Spinal cord (tissue), 10 donors: ENCODE results near the gene TAS1R1. TPM values are rescaled to one million over a fixed set of nuclear protein-coding genes. Genes with fewer than 3 reads are reported as not detected.
A peak's percentile ranks its signal among the peaks of the same experiment; 100 is the strongest.

Source experiments
- DNase-seq, 6 donors: peaks; one replicate each; pipeline versions ENCODE4 v3.0.0 to v3.0.0-alpha.2; 2013 to 2015; ENCODE audit warnings: low spot score in 6 of 6, low read depth in 4 of 6
- H3K27ac ChIP-seq: one replicate; pipeline ENCODE4 v1.5.1; 2013; ENCODE audit warnings: low read depth, low read length, control low read depth
- H3K27me3 ChIP-seq: one replicate; pipeline ENCODE4 v1.6.1; 2013; ENCODE audit warnings: low read length; ENCODE audit not compliant: control insufficient read depth, insufficient read depth
- H3K36me3 ChIP-seq: one replicate; pipeline ENCODE4 v1.6.1; 2013; ENCODE audit warnings: low read length; ENCODE audit not compliant: control insufficient read depth, insufficient read depth
- H3K4me1 ChIP-seq: one replicate; pipeline ENCODE4 v1.6.1; 2013; ENCODE audit warnings: low read length; ENCODE audit not compliant: control insufficient read depth, insufficient read depth
- H3K4me3 ChIP-seq: one replicate; pipeline ENCODE4 v1.5.1; 2013; ENCODE audit warnings: low read depth, low read length, control low read depth
- H3K9me3 ChIP-seq: one replicate; pipeline ENCODE4 v1.6.1; 2013; ENCODE audit warnings: low read length; ENCODE audit not compliant: control insufficient read depth, insufficient read depth
- WGBS: methylation state at CpG from one replicate; pipeline ENCODE4 v1.1.5; 2013; ENCODE audit warnings: missing lambda C conversion rate; ENCODE audit not compliant: insufficient coverage; 5-methylcytosine and 5-hydroxymethylcytosine counted together
- polyA plus RNA-seq, 2 donors: library from polyadenylated mRNA; unstranded; fragments of 120-200 nt; gene quantifications; one replicate each; pipeline ENCODE4 v1.2.1, GENCODE V29; 2013; ENCODE audit not compliant: insufficient read length in 2 of 2
- total RNA-seq, 2 donors: library from RNA; depleted of rRNA in 1 of 2; stranded (reverse); fragments of 120-200 nt in 1 of 2; fragments of >200 nt in 1 of 2; gene quantifications; one replicate each; pipeline versions ENCODE4 v1.2.3 to v1.2.4, GENCODE V29; 2013 to 2014
- donor health status: healthy.

The TAS1R1 gene
- total and polyA plus RNA-seq, 4 donors: 0.24 to 0.47 (median 0.40) TPM; not detected in 1

DNA sequence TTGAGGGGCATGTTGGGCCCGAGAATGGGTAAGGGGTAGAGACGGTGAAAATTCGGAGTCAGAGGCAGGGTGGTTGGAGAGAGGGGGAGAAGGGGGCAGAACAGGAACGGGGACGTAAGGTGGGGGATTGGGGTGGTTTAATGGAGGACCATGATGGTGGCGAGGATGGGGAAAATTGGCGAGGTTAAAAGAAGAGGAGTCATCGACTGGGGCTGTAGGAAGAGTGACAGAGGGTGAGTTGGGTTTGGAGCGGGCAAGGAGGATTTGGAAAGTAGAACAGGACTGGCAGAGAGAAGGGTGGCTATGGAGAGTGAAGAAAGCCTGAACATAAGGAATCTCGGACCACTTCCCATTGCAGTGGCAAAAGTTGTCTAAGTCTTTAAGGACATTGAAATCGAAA lies 13.9 kb downstream of the TAS1R1 start:
- H3K27me3 ChIP-seq: no peaks in the 10 kb centered on the region
- H3K4me3 ChIP-seq: no peak overlapping the region
- DNase-seq: no peak
- WGBS: 93% methylated on average over 11 of the region's 11 CpGs
- no peaks in the 10 kb centered on the region for H3K36me3 ChIP-seq
- no peak overlapping the region for H3K27ac ChIP-seq
- no peaks in the 10 kb centered on the region for H3K4me1 ChIP-seq
- H3K9me3 ChIP-seq: no peaks in the 10 kb centered on the region

DNA sequence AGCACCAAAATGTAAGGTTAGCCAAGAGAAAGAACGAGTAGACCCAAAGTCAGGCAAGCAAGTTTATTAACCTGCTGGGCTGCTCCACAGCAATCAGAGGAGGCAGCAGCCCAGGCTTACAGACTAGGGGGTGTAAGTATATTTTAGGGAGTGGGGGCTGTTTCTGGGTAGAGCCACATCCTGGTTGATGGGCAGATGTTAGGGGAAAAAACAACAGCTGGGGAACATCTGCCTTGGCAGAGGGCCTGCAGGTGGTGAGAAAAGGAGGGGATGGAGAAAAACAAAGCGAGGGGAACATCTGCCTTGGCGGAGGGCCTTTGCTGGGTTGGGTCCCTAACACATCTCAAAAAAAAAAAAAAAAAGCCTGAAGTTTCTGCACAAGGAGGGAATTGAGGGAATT lies 15.0 kb downstream of the TAS1R1 start:
- H3K27ac ChIP-seq: no peak overlapping the region
- H3K9me3 ChIP-seq: no peaks in the 10 kb centered on the region
- no peaks in the 10 kb centered on the region for H3K4me1 ChIP-seq
- 69% methylated on average over 1 of the region's 3 CpGs for WGBS
- no peaks in the 10 kb centered on the region for H3K36me3 ChIP-seq
- no peak overlapping the region for H3K4me3 ChIP-seq
- no peaks in the 10 kb centered on the region for H3K27me3 ChIP-seq
- no peak for DNase-seq

DNA sequence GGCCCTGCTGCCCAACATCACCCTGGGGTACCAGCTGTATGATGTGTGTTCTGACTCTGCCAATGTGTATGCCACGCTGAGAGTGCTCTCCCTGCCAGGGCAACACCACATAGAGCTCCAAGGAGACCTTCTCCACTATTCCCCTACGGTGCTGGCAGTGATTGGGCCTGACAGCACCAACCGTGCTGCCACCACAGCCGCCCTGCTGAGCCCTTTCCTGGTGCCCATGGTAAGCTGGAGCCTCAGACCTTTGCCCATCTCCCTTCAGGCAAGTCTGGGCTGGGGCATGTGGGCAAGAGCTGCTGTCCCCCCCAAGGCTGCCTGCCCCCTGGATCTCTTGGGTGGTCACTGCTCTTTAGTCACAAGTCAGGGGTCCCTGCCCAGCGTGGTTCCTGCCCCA lies 15.9 kb downstream of the TAS1R1 start:
- no peaks in the 10 kb centered on the region for H3K27me3 ChIP-seq
- DNase-seq: no peak
- 61% methylated on average over 4 of the region's 5 CpGs for WGBS

DNA sequence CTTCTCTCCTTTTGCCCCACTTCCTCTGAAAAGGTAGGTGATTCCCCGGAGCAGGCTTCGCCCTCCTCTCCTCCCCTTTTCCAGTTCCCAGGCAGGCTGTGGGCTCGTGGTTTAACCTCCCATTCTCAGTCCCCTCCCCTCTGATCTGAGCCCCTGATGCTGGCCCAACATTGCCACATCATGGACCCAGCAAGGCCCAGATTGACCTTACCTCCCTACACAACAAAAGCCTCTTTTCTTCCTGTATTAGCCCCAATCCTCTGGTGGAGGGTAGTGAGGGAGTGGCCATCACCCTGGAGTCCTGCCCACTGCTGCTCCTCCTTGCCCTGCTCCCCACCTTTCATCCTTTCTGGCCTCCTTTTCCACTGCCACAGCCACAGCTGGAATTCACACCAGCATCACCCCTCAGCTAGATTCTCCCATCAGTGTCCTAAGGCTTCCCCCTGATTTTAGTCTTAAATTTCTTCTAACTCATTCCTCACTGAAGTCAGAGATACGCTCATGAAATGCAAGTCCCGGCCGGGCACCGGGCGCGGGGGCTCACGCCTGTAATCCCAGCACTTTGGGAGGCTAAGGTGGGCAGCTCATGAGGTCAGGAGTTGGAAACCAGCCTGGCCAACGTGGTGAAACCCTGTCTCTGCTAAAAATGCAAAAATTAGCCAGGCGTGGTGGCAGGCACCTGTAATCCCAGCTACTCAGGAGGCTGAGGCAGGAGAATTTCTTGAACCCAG lies 17.7 kb downstream of the TAS1R1 start:
- WGBS: 67% methylated on average over 12 of the region's 12 CpGs
- H3K27ac ChIP-seq: no peak overlapping the region
- DNase-seq: no peak

More for the DNA sequence above, 15.9 kb downstream of the TAS1R1 start:
- no peaks in the 10 kb centered on the region for H3K36me3 ChIP-seq
- H3K9me3 ChIP-seq: no peaks in the 10 kb centered on the region
- H3K4me1 ChIP-seq: no peaks in the 10 kb centered on the region
- H3K4me3 ChIP-seq: no peak overlapping the region
- no peak overlapping the region for H3K27ac ChIP-seq

DNA sequence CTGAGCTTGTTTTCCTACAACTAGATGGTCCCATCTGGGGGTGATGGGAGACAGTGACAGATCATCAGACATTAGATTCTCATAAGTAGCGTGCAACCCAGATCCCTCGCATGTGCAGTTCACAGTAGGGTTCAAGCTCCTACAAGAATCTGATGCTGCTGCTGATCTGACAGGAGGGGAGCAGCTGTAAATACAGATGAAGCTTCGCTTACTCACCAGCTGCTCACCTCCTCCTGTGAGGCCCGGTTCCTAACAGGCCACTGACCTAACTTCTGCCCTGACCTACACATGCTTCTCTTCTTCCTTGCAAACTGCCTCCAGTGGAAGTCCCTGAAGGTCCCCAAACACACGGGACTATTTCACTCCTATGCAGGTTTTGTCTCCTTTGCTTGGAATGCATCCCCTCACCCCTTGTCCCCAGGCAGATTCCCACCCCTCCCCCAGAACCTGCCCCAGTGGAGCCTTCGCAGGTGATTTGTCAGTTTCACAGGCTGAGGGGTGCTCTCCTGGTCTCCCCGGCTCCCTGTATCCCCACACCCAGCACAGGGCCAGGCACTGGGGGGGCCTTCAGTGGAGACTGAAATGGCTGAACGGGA lies 19.0 kb downstream of the TAS1R1 start:
- Histone ChIP-seq H3K4me1 (peaks cover 15% of the 10 kb centered on the region), H3K36me3 (no peaks in the 10 kb centered on the region), H3K27me3 (no peaks in the 10 kb centered on the region), H3K27ac (no peak overlapping the region), H3K9me3 (no peaks in the 10 kb centered on the region), H3K4me3 (no peak overlapping the region)
- no peak for DNase-seq
- WGBS: 73% methylated on average over 8 of the region's 8 CpGs

More for the DNA sequence above, 17.7 kb downstream of the TAS1R1 start:
- no peaks in the 10 kb centered on the region for H3K36me3 ChIP-seq
- H3K4me3 ChIP-seq: no peak overlapping the region
- no peaks in the 10 kb centered on the region for H3K27me3 ChIP-seq
- H3K9me3 ChIP-seq: no peaks in the 10 kb centered on the region
- H3K4me1 ChIP-seq: peaks cover 4% of the 10 kb centered on the region

DNA sequence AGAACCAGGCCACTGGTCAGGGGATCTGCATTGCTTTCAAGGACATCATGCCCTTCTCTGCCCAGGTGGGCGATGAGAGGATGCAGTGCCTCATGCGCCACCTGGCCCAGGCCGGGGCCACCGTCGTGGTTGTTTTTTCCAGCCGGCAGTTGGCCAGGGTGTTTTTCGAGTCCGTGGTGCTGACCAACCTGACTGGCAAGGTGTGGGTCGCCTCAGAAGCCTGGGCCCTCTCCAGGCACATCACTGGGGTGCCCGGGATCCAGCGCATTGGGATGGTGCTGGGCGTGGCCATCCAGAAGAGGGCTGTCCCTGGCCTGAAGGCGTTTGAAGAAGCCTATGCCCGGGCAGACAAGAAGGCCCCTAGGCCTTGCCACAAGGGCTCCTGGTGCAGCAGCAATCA lies 19.7 kb downstream of the TAS1R1 start:
- H3K27me3 ChIP-seq: no peaks in the 10 kb centered on the region
- no peak overlapping the region for H3K27ac ChIP-seq
- H3K36me3 ChIP-seq: no peaks in the 10 kb centered on the region
- no peaks in the 10 kb centered on the region for H3K9me3 ChIP-seq
- no peak for DNase-seq
- H3K4me3 ChIP-seq: no peak overlapping the region
- H3K4me1 ChIP-seq: peaks cover 21% of the 10 kb centered on the region
- WGBS: 85% methylated on average over 14 of the region's 14 CpGs

DNA sequence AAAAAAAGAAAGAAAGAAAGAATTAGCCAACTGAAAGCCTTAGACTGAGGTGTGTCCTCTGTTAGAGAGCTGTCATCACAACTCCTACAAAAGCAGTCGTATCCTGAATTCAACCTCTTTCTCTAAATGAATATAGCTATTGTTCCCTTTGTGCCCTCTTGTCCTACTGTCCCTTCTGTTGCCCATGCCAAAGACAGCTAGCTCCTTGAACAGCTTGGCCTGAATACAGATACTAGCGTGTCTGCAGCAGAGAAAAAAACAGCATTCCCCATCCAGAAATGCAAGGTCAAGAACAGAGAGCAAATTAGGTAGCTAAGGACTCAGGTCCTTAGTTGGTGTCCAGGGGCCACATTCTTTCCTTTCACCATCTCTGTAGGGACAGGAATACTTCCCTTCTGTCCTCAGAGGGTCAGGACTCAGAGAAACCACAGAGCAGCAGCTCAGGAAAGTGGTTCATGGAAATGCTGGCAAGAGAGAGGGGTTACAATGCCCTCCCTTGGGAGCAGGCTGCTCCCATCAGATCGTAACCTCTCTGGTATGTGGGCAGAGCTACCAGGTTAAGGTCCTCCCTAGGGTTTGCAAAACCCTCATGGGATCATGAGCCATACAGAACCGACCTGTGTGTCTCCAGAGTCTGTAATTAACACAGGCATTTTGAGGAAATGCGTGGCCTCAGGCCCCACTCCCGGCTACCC lies 22.9 kb downstream of the TAS1R1 start:
- H3K4me1 ChIP-seq: peaks cover 41% of the 10 kb centered on the region
- 73% methylated on average over 5 of the region's 6 CpGs for WGBS
- no peaks in the 10 kb centered on the region for H3K9me3 ChIP-seq
- H3K4me3 ChIP-seq: no peak overlapping the region
- H3K27me3 ChIP-seq: no peaks in the 10 kb centered on the region
- H3K27ac ChIP-seq: peak overlapping the region; percentile 33
- DNase-seq: peak in 2 of 6 donors; percentile 4 to 32
- H3K36me3 ChIP-seq: peaks cover 22% of the 10 kb centered on the region

DNA sequence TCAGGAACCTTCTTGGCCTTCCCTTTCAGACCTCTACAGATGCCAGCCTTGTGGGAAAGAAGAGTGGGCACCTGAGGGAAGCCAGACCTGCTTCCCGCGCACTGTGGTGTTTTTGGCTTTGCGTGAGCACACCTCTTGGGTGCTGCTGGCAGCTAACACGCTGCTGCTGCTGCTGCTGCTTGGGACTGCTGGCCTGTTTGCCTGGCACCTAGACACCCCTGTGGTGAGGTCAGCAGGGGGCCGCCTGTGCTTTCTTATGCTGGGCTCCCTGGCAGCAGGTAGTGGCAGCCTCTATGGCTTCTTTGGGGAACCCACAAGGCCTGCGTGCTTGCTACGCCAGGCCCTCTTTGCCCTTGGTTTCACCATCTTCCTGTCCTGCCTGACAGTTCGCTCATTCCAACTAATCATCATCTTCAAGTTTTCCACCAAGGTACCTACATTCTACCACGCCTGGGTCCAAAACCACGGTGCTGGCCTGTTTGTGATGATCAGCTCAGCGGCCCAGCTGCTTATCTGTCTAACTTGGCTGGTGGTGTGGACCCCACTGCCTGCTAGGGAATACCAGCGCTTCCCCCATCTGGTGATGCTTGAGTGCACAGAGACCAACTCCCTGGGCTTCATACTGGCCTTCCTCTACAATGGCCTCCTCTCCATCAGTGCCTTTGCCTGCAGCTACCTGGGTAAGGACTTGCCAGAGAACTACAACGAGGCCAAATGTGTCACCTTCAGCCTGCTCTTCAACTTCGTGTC lies 23.7 kb downstream of the TAS1R1 start:
- H3K36me3 ChIP-seq: peaks cover 22% of the 10 kb centered on the region
- DNase-seq: no peak
- peak overlapping the region; percentile 62 for H3K4me3 ChIP-seq
- WGBS: 89% methylated on average over 14 of the region's 14 CpGs
- peak overlapping the region; percentile 94 for H3K27ac ChIP-seq
- H3K4me1 ChIP-seq: peaks cover 41% of the 10 kb centered on the region
- no peaks in the 10 kb centered on the region for H3K9me3 ChIP-seq
- no peaks in the 10 kb centered on the region for H3K27me3 ChIP-seq

DNA sequence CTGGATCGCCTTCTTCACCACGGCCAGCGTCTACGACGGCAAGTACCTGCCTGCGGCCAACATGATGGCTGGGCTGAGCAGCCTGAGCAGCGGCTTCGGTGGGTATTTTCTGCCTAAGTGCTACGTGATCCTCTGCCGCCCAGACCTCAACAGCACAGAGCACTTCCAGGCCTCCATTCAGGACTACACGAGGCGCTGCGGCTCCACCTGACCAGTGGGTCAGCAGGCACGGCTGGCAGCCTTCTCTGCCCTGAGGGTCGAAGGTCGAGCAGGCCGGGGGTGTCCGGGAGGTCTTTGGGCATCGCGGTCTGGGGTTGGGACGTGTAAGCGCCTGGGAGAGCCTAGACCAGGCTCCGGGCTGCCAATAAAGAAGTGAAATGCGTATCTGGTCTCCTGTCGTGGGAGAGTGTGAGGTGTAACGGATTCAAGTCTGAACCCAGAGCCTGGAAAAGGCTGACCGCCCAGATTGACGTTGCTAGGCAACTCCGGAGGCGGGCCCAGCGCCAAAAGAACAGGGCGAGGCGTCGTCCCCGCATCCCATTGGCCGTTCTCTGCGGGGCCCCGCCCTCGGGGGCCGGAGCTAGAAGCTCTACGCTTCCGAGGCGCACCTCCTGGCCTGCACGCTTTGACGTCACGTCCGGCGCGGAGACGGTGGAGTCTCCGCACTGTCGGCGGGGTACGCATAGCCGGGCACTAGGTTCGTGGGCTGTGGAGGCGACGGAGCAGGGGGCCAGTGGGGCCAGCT lies 24.4 kb downstream of the TAS1R1 start, which contains the start of gene ZBTB48:
Gene ZBTB48, plus strand, starts transcription at position 621 of the 745 bp plus-strand sequence. CDS start 616 bp downstream, outside the sequence.
- H3K4me1 ChIP-seq: peaks cover 41% of the 10 kb centered on the region
- DNase-seq: peak; percentile 93 to 100 (median 98)
- H3K27me3 ChIP-seq: no peaks in the 10 kb centered on the region
- H3K27ac ChIP-seq: peak within 1 kb of the TSS; percentile 94
- H3K36me3 ChIP-seq: peaks cover 29% of the 10 kb centered on the region
- no peaks in the 10 kb centered on the region for H3K9me3 ChIP-seq
- 12% methylated on average over 58 of the region's 58 CpGs for WGBS
- peak within 1 kb of the TSS; percentile 62 for H3K4me3 ChIP-seq
